HFFc6 (cell line): ENCODE results near the gene HNRNPLL. TPM values are rescaled to one million over a fixed set of nuclear protein-coding genes. Genes with fewer than 3 reads are reported as not detected.

Source experiments
- DNase-seq: peaks from one replicate; pipeline ENCODE4 v3.0.0-alpha.2; 2018
- H3K27ac Mint-ChIP-seq: 2 replicates; pipeline ENCODE4 v1.8.0; 2020; ENCODE audit warnings: mild to moderate bottlenecking, mixed read lengths
- H3K27me3 Mint-ChIP-seq: 2 replicates; pipeline ENCODE4 v1.8.0; 2021; ENCODE audit warnings: mild to moderate bottlenecking, moderate library complexity, mixed read lengths; ENCODE audit not compliant: insufficient read depth
- H3K36me3 Mint-ChIP-seq: 2 replicates; pipeline ENCODE4 v1.8.0; 2021; ENCODE audit warnings: low read depth, mixed read lengths
- H3K4me1 Mint-ChIP-seq: 2 replicates; pipeline ENCODE4 v1.8.0; 2020; ENCODE audit warnings: low read depth, mixed read lengths
- H3K4me3 Mint-ChIP-seq: 2 replicates; pipeline ENCODE4 v1.8.0; 2020; ENCODE audit warnings: mild to moderate bottlenecking, moderate library complexity, mixed read lengths
- H3K9me3 Mint-ChIP-seq: 2 replicates; pipeline ENCODE4 v1.8.0; 2020; ENCODE audit warnings: mild to moderate bottlenecking, mixed read lengths
- total RNA-seq, 6 experiments: library from RNA; stranded (reverse); fragmentation: NEBNext Ultra II Directional; extraction: Animal tissue kit (Norgen Biotek cat#: 25700); gene quantifications; 2 replicates in 1 of 6; 3 replicates in 5 of 6; pipeline ENCODE4 v1.2.3, GENCODE V29; 2021
- TF ChIP-seq, protein P1 (sequence below): fragments of 200-600 bp; sonication (generic); IDR thresholded peaks from 2 replicates; pipeline ENCODE4 v1.5.0; 2021; ENCODE audit warnings: antibody characterized with exemption, mild to moderate bottlenecking

HNRNPLL gene
- total RNA-seq, 6 experiments from 2014 or later, result 45.5 to 57.5 (median 50.2) TPM

DNA sequence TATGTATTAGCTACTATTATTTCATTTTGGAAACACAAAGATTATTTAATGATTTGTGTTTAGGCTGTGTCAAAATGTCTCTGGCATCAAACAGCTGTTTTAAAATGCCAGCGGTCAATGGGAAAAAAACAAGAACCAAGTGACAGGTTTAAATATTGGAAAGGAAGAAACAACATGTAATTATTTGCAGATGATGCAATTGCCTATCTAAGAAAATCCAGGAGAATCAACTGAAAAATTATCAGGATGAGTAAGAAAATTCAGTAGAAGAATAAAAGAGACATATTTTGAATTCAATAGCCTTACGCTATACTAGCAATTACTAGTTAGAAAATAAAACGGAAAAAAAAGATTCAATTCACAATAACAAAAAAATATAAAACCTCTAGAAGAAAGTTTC is 51.6 kb downstream of the HNRNPLL start:
- Mint-ChIP-seq H3K4me3 (no peak overlapping the region), H3K27me3 (peaks cover 2% of the 10 kb centered on the region; the same call in 1 of the 2 replicates)
- no peak for DNase-seq

GRCh38 chr2:38549851-38550250 is 52.9 kb downstream of the HNRNPLL start:
- Mint-ChIP-seq H3K4me3 (no peak overlapping the region), H3K36me3 (peaks cover 10% of the 10 kb centered on the region), H3K27me3 (0 out of 2 replicates have a peak, but pooled peaks cover 2% of the 10 kb centered on the region), H3K4me1 (peaks cover 10% of the 10 kb centered on the region), H3K27ac (no peak overlapping the region), H3K9me3 (no peaks in the 10 kb centered on the region)
- DNase-seq, result no peak
- TF ChIP-seq, protein P1, sequence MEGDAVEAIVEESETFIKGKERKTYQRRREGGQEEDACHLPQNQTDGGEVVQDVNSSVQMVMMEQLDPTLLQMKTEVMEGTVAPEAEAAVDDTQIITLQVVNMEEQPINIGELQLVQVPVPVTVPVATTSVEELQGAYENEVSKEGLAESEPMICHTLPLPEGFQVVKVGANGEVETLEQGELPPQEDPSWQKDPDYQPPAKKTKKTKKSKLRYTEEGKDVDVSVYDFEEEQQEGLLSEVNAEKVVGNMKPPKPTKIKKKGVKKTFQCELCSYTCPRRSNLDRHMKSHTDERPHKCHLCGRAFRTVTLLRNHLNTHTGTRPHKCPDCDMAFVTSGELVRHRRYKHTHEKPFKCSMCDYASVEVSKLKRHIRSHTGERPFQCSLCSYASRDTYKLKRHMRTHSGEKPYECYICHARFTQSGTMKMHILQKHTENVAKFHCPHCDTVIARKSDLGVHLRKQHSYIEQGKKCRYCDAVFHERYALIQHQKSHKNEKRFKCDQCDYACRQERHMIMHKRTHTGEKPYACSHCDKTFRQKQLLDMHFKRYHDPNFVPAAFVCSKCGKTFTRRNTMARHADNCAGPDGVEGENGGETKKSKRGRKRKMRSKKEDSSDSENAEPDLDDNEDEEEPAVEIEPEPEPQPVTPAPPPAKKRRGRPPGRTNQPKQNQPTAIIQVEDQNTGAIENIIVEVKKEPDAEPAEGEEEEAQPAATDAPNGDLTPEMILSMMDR, result no peak

More for the DNA sequence above, 51.6 kb downstream of the HNRNPLL start:
- Mint-ChIP-seq H3K36me3 (peaks cover 10% of the 10 kb centered on the region), H3K4me1 (peaks cover 10% of the 10 kb centered on the region), H3K9me3 (no peaks in the 10 kb centered on the region), H3K27ac (no peak overlapping the region)
- TF ChIP-seq, protein P1, result no peak

GRCh38 chr2:38549071-38549704 is 53.5 kb downstream of the HNRNPLL start:
- TF ChIP-seq, protein P1, result no peak
- H3K27ac Mint-ChIP-seq, result no peak overlapping the region
- peaks cover 10% of the 10 kb centered on the region for H3K36me3 Mint-ChIP-seq

GRCh38 chr2:38547791-38548190 is 54.9 kb downstream of the HNRNPLL start:
- TF ChIP-seq, protein P1, result no peak

More at GRCh38 chr2:38549071-38549704, 53.5 kb downstream of the HNRNPLL start:
- H3K4me1 Mint-ChIP-seq, result peaks cover 14% of the 10 kb centered on the region
- 0 out of 2 replicates have a peak, but pooled peaks cover 2% of the 10 kb centered on the region for H3K27me3 Mint-ChIP-seq
- H3K4me3 Mint-ChIP-seq, result no peak overlapping the region
- no peaks in the 10 kb centered on the region for H3K9me3 Mint-ChIP-seq
- DNase-seq, result no peak

GRCh38 chr2:38546585-38546984 is 56.1 kb downstream of the HNRNPLL start:
- Mint-ChIP-seq H3K36me3 (peaks cover 7% of the 10 kb centered on the region), H3K4me1 (peaks cover 40% of the 10 kb centered on the region), H3K27me3 (peaks cover 4% of the 10 kb centered on the region; the same call in 1 of the 2 replicates), H3K27ac (no peak overlapping the region), H3K9me3 (no peaks in the 10 kb centered on the region), H3K4me3 (no peak overlapping the region)
- DNase-seq, result no peak
- TF ChIP-seq, protein P1, result no peak

More at GRCh38 chr2:38547791-38548190, 54.9 kb downstream of the HNRNPLL start:
- Mint-ChIP-seq H3K9me3 (no peaks in the 10 kb centered on the region), H3K27me3 (0 out of 2 replicates have a peak, but pooled peaks cover 2% of the 10 kb centered on the region), H3K4me1 (peaks cover 28% of the 10 kb centered on the region), H3K36me3 (peaks cover 10% of the 10 kb centered on the region), H3K4me3 (no peak overlapping the region), H3K27ac (no peak overlapping the region)
- no peak for DNase-seq
